PFSK-1 (cell line): ENCODE results near the gene RBP5.

Experiments
- POLR2AphosphoS5 ChIP-seq: IDR thresholded peaks from 2 replicates; pipeline ENCODE4 v1.6.1; 2012; ENCODE audit warnings: low read depth, mild to moderate bottlenecking, control low read depth, low read length, moderate library complexity
- REST ChIP-seq, 2 experiments: IDR thresholded peaks; 2 replicates each; pipeline versions ENCODE4 v1.6.1 to v1.8.0; 2011 to 2012; ENCODE audit warnings: low read depth in 2 of 2, low read length in 2 of 2, control low read depth in 1 of 2, inconsistent platforms in 1 of 2, mild to moderate bottlenecking in 1 of 2, moderate library complexity in 1 of 2; ENCODE audit not compliant: insufficient read depth in 1 of 2
- SIN3A ChIP-seq: IDR thresholded peaks from 2 replicates; pipeline ENCODE4 v1.6.1; 2012; ENCODE audit warnings: mild to moderate bottlenecking, low read length, moderate library complexity, borderline replicate concordance; ENCODE audit not compliant: insufficient read depth
- TAF1 ChIP-seq: IDR thresholded peaks from 2 replicates; pipeline ENCODE4 v1.6.1; 2012; ENCODE audit warnings: low read length, control low read depth, borderline replicate concordance; ENCODE audit not compliant: insufficient read depth

GRCh38 chr12:7107636-7108002 lies 21.1 kb downstream of the RBP5 start:
- TF ChIP-seq POLR2AphosphoS5 (no peak), REST (IDR thresholded peaks at IDR 0.05; ENCODE audit: insufficient read depth in 1 of 2, low read depth in 2 of 2, low read length in 2 of 2) (no peak), TAF1 (no peak), SIN3A (no peak)
